ENCODE measurements around the gene SEPTIN12. TPM values are rescaled to one million over a fixed set of nuclear protein-coding genes. Genes with fewer than 3 reads are reported as not detected.

SEPTIN12 gene
- total RNA-seq, 1 donor from 2014 or later = not detected

- DNase-seq (no peak), ATAC-seq (no peak)
- Histone ChIP-seq H3K27ac (no peak overlapping the region), H3K27me3 (no peaks in the 10 kb centered on the region), H3K4me1 (peaks cover 4% of the 10 kb centered on the region), H3K9me3 (no peaks in the 10 kb centered on the region), H3K4me3 (no peak overlapping the region), H3K36me3 (peaks cover 53% of the 10 kb centered on the region)
- intact Hi-C loops (cut with DNase I) = no loop called here
- no peak for TF ChIP-seq CTCF (IDR thresholded peaks at IDR 0.05)
Observed at GRCh38 chr16:4728676-4729075, 59.5 kb downstream of the SEPTIN12 start.

Other genes starting within 250 kb of the SEPTIN12 start
- gene CDIP1, start 249.6 kb downstream of the SEPTIN12 start, total RNA-seq = 23.8 TPM
- gene C16orf96, start 232.0 kb downstream of the SEPTIN12 start, total RNA-seq = 0.32 TPM
- gene UBALD1, start 173.5 kb downstream of the SEPTIN12 start, total RNA-seq = 35.5 TPM
- gene MGRN1, start 163.5 kb downstream of the SEPTIN12 start, total RNA-seq = 81.3 TPM
- gene NUDT16L1, start 94.8 kb downstream of the SEPTIN12 start, total RNA-seq = 24.0 TPM
- 20.6 TPM for gene ANKS3, start 54.1 kb downstream of the SEPTIN12 start, total RNA-seq
- gene DNAAF8, start 53.8 kb downstream of the SEPTIN12 start, total RNA-seq = 0.58 TPM
- gene ZNF500, start 21.2 kb downstream of the SEPTIN12 start, total RNA-seq = 15.7 TPM
- 23.3 TPM for gene SMIM22, start 7.0 kb upstream of the SEPTIN12 start, total RNA-seq
- 21.8 TPM for gene ROGDI, start 14.3 kb upstream of the SEPTIN12 start, total RNA-seq
- 85.7 TPM for gene GLYR1, start 58.9 kb upstream of the SEPTIN12 start, total RNA-seq
- gene UBN1, start 59.1 kb upstream of the SEPTIN12 start, total RNA-seq = 36.6 TPM
- gene PPL, start 148.8 kb upstream of the SEPTIN12 start, total RNA-seq = 78.1 TPM
- gene SEC14L5, start 170.0 kb upstream of the SEPTIN12 start, total RNA-seq = 0.52 TPM
- gene NAGPA, start 245.6 kb upstream of the SEPTIN12 start, total RNA-seq = 16.7 TPM